ENCODE measurements around the gene GRIK1. TPM values are rescaled to one million over a fixed set of nuclear protein-coding genes. Genes with fewer than 3 reads are reported as not detected.

The GRIK1 gene
- total RNA-seq, 1 donor from 2014 or later, result not detected

DNA sequence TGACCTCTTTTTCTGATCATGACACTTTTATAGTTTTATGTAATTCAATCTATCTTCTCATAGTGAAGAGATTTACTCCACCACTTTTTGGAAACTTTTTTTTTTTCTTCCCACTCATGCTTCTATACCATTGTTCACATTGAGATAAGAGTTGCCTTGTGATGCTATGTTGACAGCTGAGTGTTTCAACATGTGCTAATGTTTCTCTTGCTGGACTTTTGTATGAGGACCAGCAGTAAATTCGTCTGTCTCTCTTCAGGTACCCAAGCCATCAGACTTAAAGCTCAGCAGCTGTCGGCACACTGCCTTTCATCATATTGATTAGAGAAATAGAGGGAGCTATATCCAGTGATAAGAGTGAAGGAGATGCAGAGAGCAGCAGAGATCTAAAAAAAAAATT, 227.0 kb downstream of the GRIK1 start:
- no peak overlapping the region for H3K27ac ChIP-seq
- no peaks in the 10 kb centered on the region for H3K36me3 ChIP-seq
- intact Hi-C loops (cut with DNase I), result no loop called here
- TF ChIP-seq, protein P1, sequence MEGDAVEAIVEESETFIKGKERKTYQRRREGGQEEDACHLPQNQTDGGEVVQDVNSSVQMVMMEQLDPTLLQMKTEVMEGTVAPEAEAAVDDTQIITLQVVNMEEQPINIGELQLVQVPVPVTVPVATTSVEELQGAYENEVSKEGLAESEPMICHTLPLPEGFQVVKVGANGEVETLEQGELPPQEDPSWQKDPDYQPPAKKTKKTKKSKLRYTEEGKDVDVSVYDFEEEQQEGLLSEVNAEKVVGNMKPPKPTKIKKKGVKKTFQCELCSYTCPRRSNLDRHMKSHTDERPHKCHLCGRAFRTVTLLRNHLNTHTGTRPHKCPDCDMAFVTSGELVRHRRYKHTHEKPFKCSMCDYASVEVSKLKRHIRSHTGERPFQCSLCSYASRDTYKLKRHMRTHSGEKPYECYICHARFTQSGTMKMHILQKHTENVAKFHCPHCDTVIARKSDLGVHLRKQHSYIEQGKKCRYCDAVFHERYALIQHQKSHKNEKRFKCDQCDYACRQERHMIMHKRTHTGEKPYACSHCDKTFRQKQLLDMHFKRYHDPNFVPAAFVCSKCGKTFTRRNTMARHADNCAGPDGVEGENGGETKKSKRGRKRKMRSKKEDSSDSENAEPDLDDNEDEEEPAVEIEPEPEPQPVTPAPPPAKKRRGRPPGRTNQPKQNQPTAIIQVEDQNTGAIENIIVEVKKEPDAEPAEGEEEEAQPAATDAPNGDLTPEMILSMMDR (IDR thresholded peaks at IDR 0.05), result no peak
- ATAC-seq, result no peak
- no peak for DNase-seq
- H3K4me1 ChIP-seq, result no peaks in the 10 kb centered on the region
- no peaks in the 10 kb centered on the region for H3K27me3 ChIP-seq
- no peak overlapping the region for H3K4me3 ChIP-seq
- no peaks in the 10 kb centered on the region for H3K9me3 ChIP-seq

DNA sequence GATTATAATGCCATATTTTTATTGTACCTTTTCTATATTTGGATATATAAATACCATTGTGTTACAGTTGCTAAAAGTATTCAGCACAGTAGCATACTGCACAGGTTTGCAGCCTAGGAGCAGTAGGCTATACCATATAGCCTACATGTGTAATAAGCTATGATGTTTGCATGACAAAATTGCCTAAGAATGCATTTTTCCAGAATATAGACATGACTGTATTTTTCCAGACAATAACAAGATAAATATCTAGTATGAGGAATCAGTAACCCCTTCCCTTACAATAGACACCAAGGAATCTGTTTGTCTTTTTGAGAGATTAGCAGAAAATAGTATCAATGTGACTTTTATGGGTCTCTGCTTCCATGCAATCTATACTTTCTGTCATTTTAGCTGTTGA, 228.6 kb downstream of the GRIK1 start:
- no peaks in the 10 kb centered on the region for H3K36me3 ChIP-seq
- H3K9me3 ChIP-seq, result no peaks in the 10 kb centered on the region
- DNase-seq (no peak), ATAC-seq (no peak)
- no peak overlapping the region for H3K27ac ChIP-seq
- H3K4me3 ChIP-seq, result no peak overlapping the region
- no peaks in the 10 kb centered on the region for H3K27me3 ChIP-seq
- H3K4me1 ChIP-seq, result no peaks in the 10 kb centered on the region
- intact Hi-C loops (cut with DNase I), result no loop called here
- TF ChIP-seq, protein P1 (IDR thresholded peaks at IDR 0.05), result no peak

- ATAC-seq, result no peak
- TF ChIP-seq, protein P1 (IDR thresholded peaks at IDR 0.05), result no peak
- Histone ChIP-seq H3K4me3 (no peak overlapping the region), H3K27me3 (no peaks in the 10 kb centered on the region), H3K9me3 (no peaks in the 10 kb centered on the region), H3K4me1 (no peaks in the 10 kb centered on the region), H3K36me3 (no peaks in the 10 kb centered on the region), H3K27ac (no peak overlapping the region)
- intact Hi-C loops (cut with DNase I), result no loop called here
- no peak for DNase-seq
Observed at GRCh38 chr21:29710498-29710897, 229.3 kb downstream of the GRIK1 start.

- no peak overlapping the region for H3K27ac ChIP-seq
- ATAC-seq (no peak), DNase-seq (no peak)
- H3K4me1 ChIP-seq, result no peaks in the 10 kb centered on the region
- no peaks in the 10 kb centered on the region for H3K27me3 ChIP-seq
- no peaks in the 10 kb centered on the region for H3K36me3 ChIP-seq
- H3K9me3 ChIP-seq, result no peaks in the 10 kb centered on the region
- intact Hi-C loops (cut with DNase I), result no loop called here
- TF ChIP-seq, protein P1 (IDR thresholded peaks at IDR 0.05), result no peak
- H3K4me3 ChIP-seq, result no peak overlapping the region
Observed at GRCh38 chr21:29708401-29708800, 231.4 kb downstream of the GRIK1 start.

GRCh38 chr21:29704719-29705118, 235.1 kb downstream of the GRIK1 start:
- Histone ChIP-seq H3K36me3 (no peaks in the 10 kb centered on the region), H3K27me3 (no peaks in the 10 kb centered on the region), H3K9me3 (no peaks in the 10 kb centered on the region), H3K27ac (no peak overlapping the region), H3K4me3 (no peak overlapping the region), H3K4me1 (no peaks in the 10 kb centered on the region)
- intact Hi-C loops (cut with DNase I), result no loop called here
- DNase-seq (no peak), ATAC-seq (no peak)
- TF ChIP-seq, protein P1 (IDR thresholded peaks at IDR 0.05), result no peak

- H3K27ac ChIP-seq, result no peak overlapping the region
- H3K4me1 ChIP-seq, result no peaks in the 10 kb centered on the region
- TF ChIP-seq, protein P1 (IDR thresholded peaks at IDR 0.05), result no peak
- intact Hi-C loops (cut with DNase I), result no loop called here
- DNase-seq (no peak), ATAC-seq (no peak)
- H3K4me3 ChIP-seq, result no peak overlapping the region
- peaks cover 2% of the 10 kb centered on the region for H3K9me3 ChIP-seq
- H3K27me3 ChIP-seq, result no peaks in the 10 kb centered on the region
- H3K36me3 ChIP-seq, result no peaks in the 10 kb centered on the region
Observed at GRCh38 chr21:29701676-29702075, 238.1 kb downstream of the GRIK1 start.

All from upper lobe of right lung (tissue), 1 donor.